H1 (cell line): ENCODE data around the gene SRGAP3. TPM values are rescaled to one million over a fixed set of nuclear protein-coding genes. Genes with fewer than 3 reads are reported as not detected.

Experiments
- CTCF ChIA-PET: fragments of 300-600 bp; sonication (Branson Sonifier 250); formaldehyde crosslinking; loops from one replicate; lab custom pipeline; 2021; ENCODE audit not compliant: partially characterized antibody; lab: Charles Lee
- POLR2A ChIA-PET: fragments of 300-600 bp; sonication (Branson Sonifier 250); formaldehyde crosslinking; loops from one replicate; lab custom pipeline; 2021; ENCODE audit warnings: inconsistent platforms; ENCODE audit not compliant: partially characterized antibody; lab: Charles Lee
- DNase-seq, 2 experiments: peaks; one replicate each; pipeline versions ENCODE4 v3.0.0 to v3.0.0-alpha.2; 2010 to 2022; ENCODE audit warnings: low spot score in 2 of 2, low read depth in 1 of 2, mixed read lengths in 1 of 2
- FAIRE-seq: peaks from 2 replicates; lab custom pipeline; 2011; peaks lifted over from hg19 to GRCh38; lab: Jason Lieb, UNC
- H2AFZ ChIP-seq: 2 replicates; pipeline ENCODE4 v1.8.1; 2012; ENCODE audit warnings: low read length, inconsistent platforms
- H2AK5ac ChIP-seq: 2 replicates; pipeline ENCODE4 v1.6.1; 2013; ENCODE audit warnings: low read depth, low read length
- H2BK120ac ChIP-seq: replicated peaks from 2 replicates; pipeline ENCODE3; 2013; ENCODE audit warnings: low read depth, low read length, inconsistent platforms
- H2BK12ac ChIP-seq: 2 replicates; pipeline ENCODE4 v1.6.1; 2013; ENCODE audit warnings: low read depth, low read length
- H2BK15ac ChIP-seq: 2 replicates; pipeline ENCODE4 v1.6.1; 2013; ENCODE audit warnings: low read length
- H2BK20ac ChIP-seq: 2 replicates; pipeline ENCODE4 v1.6.1; 2013; ENCODE audit warnings: low read length
- H2BK5ac ChIP-seq: 2 replicates; pipeline ENCODE4 v1.6.1; 2013; ENCODE audit warnings: low read depth, low read length
- H3K14ac ChIP-seq: 2 replicates; pipeline ENCODE4 v1.6.1; 2013; ENCODE audit warnings: inconsistent platforms; ENCODE audit not compliant: insufficient read length
- H3K18ac ChIP-seq: 2 replicates; pipeline ENCODE4 v1.6.1; 2013; ENCODE audit warnings: low read length; ENCODE audit errors: extremely low read depth
- H3K23ac ChIP-seq: 2 replicates; pipeline ENCODE4 v1.6.1; 2013; ENCODE audit warnings: inconsistent platforms; ENCODE audit not compliant: insufficient read length
- H3K23me2 ChIP-seq: 2 replicates; pipeline ENCODE4 v1.6.1; 2013; ENCODE audit warnings: low read depth, low read length
- H3K27ac ChIP-seq: 2 replicates; pipeline ENCODE4 v1.6.1; 2011; ENCODE audit warnings: low read depth, low read length, inconsistent platforms
- H3K27me3 ChIP-seq, 4 experiments: replicated peaks in 1 of 4; 1 replicate in 1 of 4; 2 replicates in 3 of 4; pipeline versions ENCODE4 v1.6.1 to v1.8.1; 2011 to 2013; ENCODE audit warnings: low read length in 3 of 4, mild to moderate bottlenecking in 3 of 4, inconsistent platforms in 2 of 4, mixed read lengths in 2 of 4, moderate library complexity in 1 of 4; ENCODE audit not compliant: control insufficient read depth in 3 of 4, insufficient read depth in 3 of 4; ENCODE audit errors: extremely low read depth in 1 of 4
- H3K36me3 ChIP-seq, 4 experiments: 2 replicates each; pipeline versions ENCODE4 v1.6.1 to v1.8.1; 2011 to 2013; ENCODE audit warnings: mild to moderate bottlenecking in 4 of 4, low read length in 3 of 4, moderate library complexity in 2 of 4, control low read depth in 1 of 4, inconsistent platforms in 1 of 4; ENCODE audit not compliant: insufficient read depth in 4 of 4, control insufficient read depth in 2 of 4
- H3K4ac ChIP-seq: replicated peaks from 2 replicates; pipeline ENCODE3; 2013; ENCODE audit warnings: low read length, low read depth, mixed read lengths, inconsistent platforms; ENCODE audit not compliant: insufficient read length
- H3K4me1 ChIP-seq, 4 experiments: replicated peaks in 1 of 4; 1 replicate in 1 of 4; 2 replicates in 3 of 4; pipeline versions ENCODE4 v1.6.1 to v1.8.1; 2011 to 2013; ENCODE audit warnings: low read length in 3 of 4, inconsistent platforms in 2 of 4, mixed read lengths in 1 of 4; ENCODE audit not compliant: insufficient read depth in 4 of 4, control insufficient read depth in 3 of 4
- H3K4me2 ChIP-seq, 2 experiments: 2 replicates each; pipeline versions ENCODE4 v1.6.1 to v1.8.1; 2011 to 2013; ENCODE audit warnings: low read depth in 2 of 2, low read length in 2 of 2, control low read depth in 1 of 2, inconsistent platforms in 1 of 2, mild to moderate bottlenecking in 1 of 2; ENCODE audit not compliant: insufficient read depth in 1 of 2
- H3K4me3 ChIP-seq, 4 experiments: fragments of 200-600, 300-600 bp in 1 of 4; sonication (generic), shearing (Covaris generic), sonication (Bioruptor Twin) in 1 of 4; 2 replicates each; pipeline versions ENCODE4 v1.5.1 to v1.8.1; 2011 to 2016; ENCODE audit warnings: low read length in 4 of 4, low read depth in 3 of 4, control low read depth in 2 of 4, inconsistent platforms in 2 of 4, mild to moderate bottlenecking in 2 of 4, mixed read lengths in 1 of 4, moderate library complexity in 1 of 4; ENCODE audit not compliant: insufficient read depth in 2 of 4; ENCODE audit errors: extremely low read depth in 1 of 4
- H3K56ac ChIP-seq: replicated peaks from 2 replicates; pipeline ENCODE3; 2013; ENCODE audit warnings: low read depth, mild to moderate bottlenecking, mixed read lengths, low read length, inconsistent platforms; ENCODE audit not compliant: insufficient read length
- H3K79me1 ChIP-seq: 2 replicates; pipeline ENCODE4 v1.6.1; 2013; ENCODE audit warnings: low read depth, low read length, control low read depth
- H3K79me2 ChIP-seq, 2 experiments: 2 replicates each; pipeline versions ENCODE4 v1.6.1 to v1.8.1; 2012 to 2013; ENCODE audit warnings: low read length in 2 of 2, mild to moderate bottlenecking in 2 of 2, inconsistent platforms in 1 of 2; ENCODE audit not compliant: insufficient read depth in 2 of 2, control insufficient read depth in 1 of 2
- H3K9ac ChIP-seq, 4 experiments: replicated peaks in 1 of 4; 1 replicate in 1 of 4; 2 replicates in 3 of 4; pipeline versions ENCODE4 v1.6.1 to v1.8.1; 2011 to 2013; ENCODE audit warnings: low read depth in 3 of 4, low read length in 3 of 4, control low read depth in 2 of 4, mild to moderate bottlenecking in 2 of 4, moderate library complexity in 2 of 4, inconsistent platforms in 1 of 4; ENCODE audit errors: extremely low read depth in 1 of 4
- H3K9me3 ChIP-seq, 2 experiments: 2 replicates each; pipeline versions ENCODE4 v1.6.1 to v1.8.1; 2012 to 2013; ENCODE audit warnings: mild to moderate bottlenecking in 2 of 2, moderate library complexity in 2 of 2, control low read depth in 1 of 2, inconsistent platforms in 1 of 2, low read depth in 1 of 2, low read length in 1 of 2, mixed read lengths in 1 of 2; ENCODE audit not compliant: insufficient read depth in 2 of 2
- H4K20me1 ChIP-seq, 2 experiments: replicated peaks in 1 of 2; 2 replicates each; pipeline versions ENCODE3 to v1.8.1; 2011 to 2013; ENCODE audit warnings: inconsistent platforms in 2 of 2, low read length in 2 of 2, mild to moderate bottlenecking in 1 of 2; ENCODE audit not compliant: insufficient read depth in 2 of 2, control insufficient read depth in 1 of 2
- H4K5ac ChIP-seq: 2 replicates; pipeline ENCODE4 v1.6.1; 2013; ENCODE audit warnings: low read length, low read depth, mixed read lengths, inconsistent platforms; ENCODE audit not compliant: insufficient read length
- H4K8ac ChIP-seq: 2 replicates; pipeline ENCODE4 v1.8.0; 2013; ENCODE audit warnings: mild to moderate bottlenecking, moderate library complexity, low read length, inconsistent platforms; ENCODE audit not compliant: insufficient read depth; ENCODE audit errors: extremely low read depth
- H4K91ac ChIP-seq: replicated peaks from 2 replicates; pipeline ENCODE3; 2013; ENCODE audit warnings: low read length, mixed read lengths, inconsistent platforms; ENCODE audit not compliant: insufficient read length
- BCL11A ChIP-seq, 2 experiments: IDR thresholded peaks; one replicate each; pipeline ENCODE4 v1.6.1; 2011; ENCODE audit warnings: low read depth in 2 of 2, low read length in 2 of 2, mild to moderate bottlenecking in 2 of 2
- BRCA1 ChIP-seq: IDR thresholded peaks from 2 replicates; pipeline ENCODE4 v1.6.1; 2012; ENCODE audit warnings: low read depth, low read length, improper control_type of control experiment
- CHD1 ChIP-seq: IDR thresholded peaks from 2 replicates; pipeline ENCODE4 v1.6.1; 2012; ENCODE audit warnings: low read depth, low read length, improper control_type of control experiment
- CTBP2 ChIP-seq: IDR thresholded peaks from 2 replicates; pipeline ENCODE4 v1.7.0; 2011; ENCODE audit warnings: borderline replicate concordance, mild to moderate bottlenecking, moderate library complexity, mixed read lengths, low read length; ENCODE audit not compliant: insufficient read depth, insufficient read length
- EGR1 ChIP-seq: IDR thresholded peaks from 2 replicates; pipeline ENCODE4 v1.6.1; 2011; ENCODE audit warnings: low read depth, low read length, borderline replicate concordance
- EZH2 ChIP-seq: fragments of 200-600 bp; sonication (generic); IDR thresholded peaks from 2 replicates; pipeline ENCODE4 v1.7.1; 2012; ENCODE audit warnings: low read depth, mild to moderate bottlenecking, moderate library complexity, low read length, inconsistent platforms; ENCODE audit not compliant: severe bottlenecking
- HDAC2 ChIP-seq, 2 experiments: fragments of 300-600 bp in 1 of 2; sonication (generic) in 1 of 2; IDR thresholded peaks; 2 replicates each; pipeline ENCODE4 v1.6.1; 2011 to 2012; ENCODE audit warnings: low read depth in 2 of 2, low read length in 2 of 2, mild to moderate bottlenecking in 2 of 2, moderate library complexity in 2 of 2, borderline replicate concordance in 1 of 2, inconsistent platforms in 1 of 2
- KDM5A ChIP-seq: fragments of 200-600 bp; IDR thresholded peaks from 2 replicates; pipeline ENCODE4 v1.7.1; 2012; ENCODE audit warnings: mild to moderate bottlenecking, low read length, inconsistent platforms, mixed read lengths
- POLR2A ChIP-seq, 2 experiments: IDR thresholded peaks; 1 replicate in 1 of 2; 2 replicates in 1 of 2; pipeline ENCODE4 v1.6.1; 2011; ENCODE audit warnings: low read depth in 2 of 2, low read length in 2 of 2, mild to moderate bottlenecking in 2 of 2; ENCODE audit errors: control extremely low read depth in 1 of 2
- RBBP5 ChIP-seq: IDR thresholded peaks from 2 replicates; pipeline ENCODE4 v1.7.1; 2012; ENCODE audit warnings: low read depth, mild to moderate bottlenecking, inconsistent platforms, low read length, moderate library complexity, borderline replicate concordance
- RNF2 ChIP-seq: fragments of 200-900, 300-1000 bp; sonication (generic); IDR thresholded peaks from 2 replicates; pipeline ENCODE4 v1.7.1; 2016; ENCODE audit warnings: borderline replicate concordance, low read depth, mild to moderate bottlenecking, antibody characterized with exemption, low read length; ENCODE audit not compliant: poor library complexity, severe bottlenecking; ENCODE audit errors: missing control alignments
- SIN3A ChIP-seq, 2 experiments: IDR thresholded peaks in 1 of 2; conservative IDR thresholded peaks in 1 of 2; 2 replicates each; pipeline ENCODE4 v1.6.1; 2011 to 2012; ENCODE audit warnings: low read length in 2 of 2, improper control_type of control experiment in 1 of 2, low read depth in 1 of 2, mild to moderate bottlenecking in 1 of 2
- WGBS, 2 experiments: shearing (Covaris generic) in 1 of 2; methylation state at CpG; one replicate each; pipeline versions ENCODE4 v1.1.6 to v1.1.7; 2013 to 2015; ENCODE audit warnings: low lambda C conversion rate in 2 of 2, mixed read lengths in 2 of 2, inconsistent platforms in 1 of 2, low coverage in 1 of 2, missing lambda C conversion rate in 1 of 2; ENCODE audit not compliant: insufficient replicate concordance in 2 of 2, insufficient coverage in 1 of 2, insufficient read length in 1 of 2; ENCODE audit errors: extremely low coverage in 1 of 2, missing lambda C conversion rate in 1 of 2; 5-methylcytosine and 5-hydroxymethylcytosine counted together
- polyA plus RNA-seq, 7 experiments: library from polyadenylated mRNA; depleted of rRNA in 3 of 7; stranded (reverse) in 5 of 7; unstranded in 2 of 7; fragments of >200 nt in 5 of 7; fragments of 200-250 nt in 2 of 7; gene quantifications; 1 replicate in 5 of 7; 2 replicates in 1 of 7; 4 replicates in 1 of 7; pipeline versions ENCODE4 v1.2.1 to v1.2.3, GENCODE V29; 2011 to 2013; ENCODE audit warnings: missing spikeins in 2 of 7, mixed read lengths in 2 of 7
- total RNA-seq: library from RNA; stranded (reverse); fragmentation: NEBNext Ultra II Directional; extraction: Animal tissue kit (Norgen Biotek cat#: 25700); gene quantifications from 2 replicates; pipeline ENCODE4 v1.2.1, GENCODE V29; 2021
- TF ChIP-seq, protein P1 (sequence below): IDR thresholded peaks from 2 replicates; pipeline ENCODE4 v1.6.1; 2012; ENCODE audit warnings: inconsistent platforms

SRGAP3 gene
- total and polyA plus RNA-seq, 2 of the 8 experiments (the other 6 are each of a cell fraction or from before 2014, with no cell fraction given), result 5.8 to 11.4 TPM

GRCh38 chr3:9292516-9292915, 43.1 kb upstream of the SRGAP3 start:
- no peaks in the 10 kb centered on the region for H3K36me3 ChIP-seq
- H3K18ac ChIP-seq, result no peak overlapping the region
- H3K79me2 ChIP-seq, result no peaks in the 10 kb centered on the region
- H4K20me1 ChIP-seq, result no peaks in the 10 kb centered on the region
- H2BK120ac ChIP-seq, result no peak overlapping the region
- no peak overlapping the region for H2BK12ac ChIP-seq
- no peak for TF ChIP-seq SIN3A (conservative IDR thresholded peaks at IDR 0.05 in 1 of 2, IDR thresholded peaks at IDR 0.05 in 1 of 2; ENCODE audit: low read depth in 1 of 2, low read length in 2 of 2)
- TF ChIP-seq CTBP2, result no peak
- TF ChIP-seq BCL11A (IDR thresholded peaks at IDR 0.05; ENCODE audit: low read depth in 2 of 2, low read length in 2 of 2), result no peak
- no peak for TF ChIP-seq KDM5A
- TF ChIP-seq CHD1, result no peak
- no peak for TF ChIP-seq BRCA1
- TF ChIP-seq, protein P1, sequence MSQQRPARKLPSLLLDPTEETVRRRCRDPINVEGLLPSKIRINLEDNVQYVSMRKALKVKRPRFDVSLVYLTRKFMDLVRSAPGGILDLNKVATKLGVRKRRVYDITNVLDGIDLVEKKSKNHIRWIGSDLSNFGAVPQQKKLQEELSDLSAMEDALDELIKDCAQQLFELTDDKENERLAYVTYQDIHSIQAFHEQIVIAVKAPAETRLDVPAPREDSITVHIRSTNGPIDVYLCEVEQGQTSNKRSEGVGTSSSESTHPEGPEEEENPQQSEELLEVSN, result no peak
- TF ChIP-seq HDAC2 (IDR thresholded peaks at IDR 0.05; ENCODE audit: borderline replicate concordance in 1 of 2, low read depth in 2 of 2, low read length in 2 of 2), result no peak
- no peak for TF ChIP-seq EGR1
- TF ChIP-seq RNF2, result no peak
- no peak for TF ChIP-seq EZH2
- TF ChIP-seq RBBP5, result no peak
- no peak for TF ChIP-seq POLR2A (IDR thresholded peaks at IDR 0.05; ENCODE audit: control extremely low read depth in 1 of 2, low read depth in 2 of 2, low read length in 2 of 2)
- WGBS, 2 experiments, result 90% methylated on average over 2 of the region's 2 CpGs; no CpG with 5 or more reads in 1 of the 2 experiments
- H2AK5ac ChIP-seq, result no peak overlapping the region
- H3K27me3 ChIP-seq, result no peaks in the 10 kb centered on the region
- peaks cover 0 to 3% of the 10 kb centered on the region in 2 experiments; a peak in 1 of 4 replicates for H3K9me3 ChIP-seq
- POLR2A ChIA-PET, result no interaction called here
- H3K14ac ChIP-seq, result no peak overlapping the region
- H2BK20ac ChIP-seq, result no peak overlapping the region
- H3K4me2 ChIP-seq, result no peak overlapping the region
- no peak overlapping the region for H4K5ac ChIP-seq
- no peaks in the 10 kb centered on the region for H3K79me1 ChIP-seq
- H3K4ac ChIP-seq, result no peak overlapping the region
- no peak overlapping the region for H4K91ac ChIP-seq
- no peak overlapping the region for H3K4me3 ChIP-seq
- no peak overlapping the region for H3K23ac ChIP-seq
- H3K23me2 ChIP-seq, result no peaks in the 10 kb centered on the region; the same call in 1 of the 2 replicates
- no peak for FAIRE-seq
- no peak overlapping the region for H3K27ac ChIP-seq
- H3K56ac ChIP-seq, result no peak overlapping the region
- no peak overlapping the region for H3K9ac ChIP-seq
- no peak for DNase-seq
- no peak overlapping the region for H2BK5ac ChIP-seq
- no peak overlapping the region for H2BK15ac ChIP-seq
- no peaks in the 10 kb centered on the region for H3K4me1 ChIP-seq
- CTCF ChIA-PET, result interaction anchor here (0.7 to 1.0 kb wide), 3 partner anchors 9 to 68 kb away, joined by 3 to 5 read pairs (median 3); no protein-coding TSS in a partner anchor
- no peak overlapping the region for H2AFZ ChIP-seq
- no peak overlapping the region for H4K8ac ChIP-seq
